Mesendoderm (in vitro differentiated cells): Measurements from ENCODE around the gene ACTG1.

Source experiments
- DNase-seq: peaks from one replicate; pipeline ENCODE4 v3.0.0; 2013
- H2AK5ac ChIP-seq: 2 replicates; pipeline ENCODE4 v1.6.1; 2013; ENCODE audit warnings: low read length, inconsistent platforms
- H2BK120ac ChIP-seq: 2 replicates; pipeline ENCODE4 v1.6.1; 2013; ENCODE audit warnings: low read depth, mild to moderate bottlenecking, low read length, moderate library complexity, mixed read lengths
- H2BK15ac ChIP-seq: replicated peaks from 2 replicates; pipeline ENCODE4 v1.6.1; 2013; ENCODE audit warnings: low read depth, mild to moderate bottlenecking, moderate library complexity
- H2BK5ac ChIP-seq: 2 replicates; pipeline ENCODE4 v1.6.1; 2013; ENCODE audit warnings: low read length, inconsistent platforms
- H3K18ac ChIP-seq: 2 replicates; pipeline ENCODE4 v1.6.1; 2013; ENCODE audit warnings: mild to moderate bottlenecking, low read length, mixed read lengths
- H3K23ac ChIP-seq: one replicate; pipeline ENCODE4 v1.6.1; 2013; ENCODE audit warnings: low read length
- H3K27ac ChIP-seq: 2 replicates; pipeline ENCODE4 v1.5.1; 2013; ENCODE audit warnings: low read depth, mild to moderate bottlenecking, inconsistent platforms, low read length, moderate library complexity
- H3K27me3 ChIP-seq: 2 replicates; pipeline ENCODE4 v1.6.1; 2013; ENCODE audit warnings: low read length, control low read depth, mild to moderate bottlenecking, inconsistent platforms; ENCODE audit not compliant: insufficient read depth, poor library complexity
- H3K36me3 ChIP-seq: 2 replicates; pipeline ENCODE4 v1.6.1; 2013; ENCODE audit warnings: low read length, inconsistent platforms; ENCODE audit not compliant: control insufficient read depth, insufficient read depth
- H3K4ac ChIP-seq: one replicate; pipeline ENCODE4 v1.6.1; 2013; ENCODE audit warnings: low read depth, mild to moderate bottlenecking, low read length, moderate library complexity
- H3K4me1 ChIP-seq: 2 replicates; pipeline ENCODE4 v1.6.1; 2013; ENCODE audit warnings: low read depth, low read length, inconsistent platforms; ENCODE audit not compliant: control insufficient read depth
- H3K4me2 ChIP-seq: 2 replicates; pipeline ENCODE4 v1.6.1; 2013; ENCODE audit warnings: low read length
- H3K4me3 ChIP-seq: 2 replicates; pipeline ENCODE4 v1.5.1; 2013; ENCODE audit warnings: mild to moderate bottlenecking, low read length
- H3K56ac ChIP-seq: one replicate; pipeline ENCODE4 v1.6.1; 2013; ENCODE audit warnings: low read length
- H3K79me1 ChIP-seq: 2 replicates; pipeline ENCODE4 v1.6.1; 2013; ENCODE audit warnings: low read length, inconsistent platforms
- H3K79me2 ChIP-seq: 2 replicates; pipeline ENCODE4 v1.6.1; 2013; ENCODE audit warnings: mild to moderate bottlenecking, low read length; ENCODE audit not compliant: control insufficient read depth, insufficient read depth
- H3K9ac ChIP-seq: 2 replicates; pipeline ENCODE4 v1.6.1; 2013; ENCODE audit warnings: low read length, inconsistent platforms
- H4K5ac ChIP-seq: one replicate; pipeline ENCODE4 v1.6.1; 2013; ENCODE audit warnings: low read length
- H4K8ac ChIP-seq: one replicate; pipeline ENCODE4 v1.6.1; 2013; ENCODE audit warnings: low read depth, mild to moderate bottlenecking, control low read depth, low read length, moderate library complexity
- WGBS: extraction: QIAGEN DNeasy Blood & Tissue Kit; methylation state at CpG from one replicate; pipeline ENCODE4 v1.1.7; 2013; ENCODE audit warnings: low lambda C conversion rate, missing lambda C conversion rate; ENCODE audit not compliant: insufficient coverage; ENCODE audit errors: extremely low coverage; 5-methylcytosine and 5-hydroxymethylcytosine counted together

Gene ACTG1

GRCh38 chr17:81502471-81503017 lies 10.1 kb downstream of the ACTG1 start:
- Histone ChIP-seq H3K27me3 (no peaks in the 10 kb centered on the region), H2BK15ac (no peak overlapping the region), H3K4me2 (no peak overlapping the region), H3K79me1 (no peaks in the 10 kb centered on the region), H3K23ac (no peak overlapping the region), H4K5ac (no peak overlapping the region), H3K4me1 (no peaks in the 10 kb centered on the region), H3K36me3 (no peaks in the 10 kb centered on the region), H3K56ac (no peak overlapping the region), H2AK5ac (no peak overlapping the region), H4K8ac (no peak overlapping the region), H3K79me2 (no peaks in the 10 kb centered on the region), H3K27ac (no peak overlapping the region), H3K18ac (no peak overlapping the region), H3K9ac (no peak overlapping the region), H2BK120ac (no peak overlapping the region), H3K4me3 (no peak overlapping the region), H3K4ac (no peak overlapping the region), H2BK5ac (no peak overlapping the region)
- DNase-seq: no peak
- no CpG with 5 or more reads among the region's 12 CpGs for WGBS

GRCh38 chr17:81500047-81500446 lies 12.6 kb downstream of the ACTG1 start:
- Histone ChIP-seq H3K79me2 (no peaks in the 10 kb centered on the region), H3K9ac (no peak overlapping the region), H3K18ac (no peak overlapping the region), H3K36me3 (no peaks in the 10 kb centered on the region), H4K8ac (no peak overlapping the region), H3K23ac (no peak overlapping the region), H3K79me1 (no peaks in the 10 kb centered on the region), H3K27me3 (no peaks in the 10 kb centered on the region), H3K4ac (no peak overlapping the region), H3K4me3 (no peak overlapping the region), H4K5ac (no peak overlapping the region), H3K27ac (no peak overlapping the region), H2BK5ac (no peak overlapping the region), H3K4me1 (no peaks in the 10 kb centered on the region), H2BK15ac (no peak overlapping the region), H3K4me2 (no peak overlapping the region), H2AK5ac (no peak overlapping the region), H3K56ac (no peak overlapping the region), H2BK120ac (no peak overlapping the region)
- DNase-seq: peak; percentile 80
- WGBS: no CpG with 5 or more reads among the region's 7 CpGs

GRCh38 chr17:81499601-81499970 lies 13.0 kb downstream of the ACTG1 start:
- no peak overlapping the region for H3K4ac ChIP-seq
- no peak overlapping the region for H3K23ac ChIP-seq
- no peak overlapping the region for H2BK5ac ChIP-seq
- no peaks in the 10 kb centered on the region for H3K4me1 ChIP-seq
- no peak overlapping the region for H3K4me2 ChIP-seq
- whole genome bisulfite sequencing: no CpG with 5 or more reads among the region's 12 CpGs
- H4K5ac ChIP-seq: no peak overlapping the region
- H3K4me3 ChIP-seq: no peak overlapping the region
- no peaks in the 10 kb centered on the region for H3K79me1 ChIP-seq
- H2BK15ac ChIP-seq: no peak overlapping the region
- no peak overlapping the region for H3K56ac ChIP-seq
- no peaks in the 10 kb centered on the region for H3K36me3 ChIP-seq
- H3K79me2 ChIP-seq: no peaks in the 10 kb centered on the region
- H2AK5ac ChIP-seq: no peak overlapping the region
- H3K9ac ChIP-seq: no peak overlapping the region
- H3K27me3 ChIP-seq: no peaks in the 10 kb centered on the region
- no peak overlapping the region for H4K8ac ChIP-seq
- no peak overlapping the region for H3K27ac ChIP-seq
- no peak overlapping the region for H2BK120ac ChIP-seq
- H3K18ac ChIP-seq: no peak overlapping the region
- DNase-seq: no peak

- no peak overlapping the region for H3K56ac ChIP-seq
- DNase-seq: no peak
- H2BK5ac ChIP-seq: no peak overlapping the region
- no peak overlapping the region for H2BK15ac ChIP-seq
- H3K9ac ChIP-seq: no peak overlapping the region
- H4K5ac ChIP-seq: no peak overlapping the region
- WGBS: no CpG with 5 or more reads among the region's 64 CpGs
- H3K79me2 ChIP-seq: no peaks in the 10 kb centered on the region
- no peak overlapping the region for H3K4me2 ChIP-seq
- H3K36me3 ChIP-seq: no peaks in the 10 kb centered on the region
- no peaks in the 10 kb centered on the region for H3K27me3 ChIP-seq
- H3K4ac ChIP-seq: no peak overlapping the region
- no peak overlapping the region for H3K23ac ChIP-seq
- no peak overlapping the region for H3K18ac ChIP-seq
- no peaks in the 10 kb centered on the region for H3K79me1 ChIP-seq
- no peaks in the 10 kb centered on the region for H3K4me1 ChIP-seq
- H3K27ac ChIP-seq: no peak overlapping the region
- no peak overlapping the region for H4K8ac ChIP-seq
- H2AK5ac ChIP-seq: no peak overlapping the region
- no peak overlapping the region for H2BK120ac ChIP-seq
- H3K4me3 ChIP-seq: no peak overlapping the region
Measured at GRCh38 chr17:81498953-81499600, 13.5 kb downstream of the ACTG1 start.

- WGBS: no CpG with 5 or more reads among the region's 8 CpGs
- no peak for DNase-seq
- H3K4ac ChIP-seq: no peak overlapping the region
- H3K79me1 ChIP-seq: no peaks in the 10 kb centered on the region
- H3K27ac ChIP-seq: no peak overlapping the region
- H2BK15ac ChIP-seq: no peak overlapping the region
- no peak overlapping the region for H3K56ac ChIP-seq
- H3K27me3 ChIP-seq: no peaks in the 10 kb centered on the region
- H3K9ac ChIP-seq: no peak overlapping the region
- H3K4me1 ChIP-seq: no peaks in the 10 kb centered on the region
- H3K18ac ChIP-seq: no peak overlapping the region
- H2BK5ac ChIP-seq: no peak overlapping the region
- H4K8ac ChIP-seq: no peak overlapping the region
- no peak overlapping the region for H3K23ac ChIP-seq
- H2BK120ac ChIP-seq: no peak overlapping the region
- no peak overlapping the region for H2AK5ac ChIP-seq
- H4K5ac ChIP-seq: no peak overlapping the region
- H3K79me2 ChIP-seq: no peaks in the 10 kb centered on the region
- H3K4me3 ChIP-seq: no peak overlapping the region
- no peaks in the 10 kb centered on the region for H3K36me3 ChIP-seq
- H3K4me2 ChIP-seq: no peak overlapping the region
Measured at GRCh38 chr17:81494626-81495377, 17.8 kb downstream of the ACTG1 start.
